HG03066 (cell line): Measurements from ENCODE around the gene RAB11FIP3.
"Not testable (repeated sequence)": the region's sequence is repeated elsewhere in the genome, so short reads cannot be mapped to it uniquely, and the experiment has no call there.

Experiments
- ATAC-seq: cut with Tn5 transposase; IDR thresholded peaks from one replicate; pipeline ENCODE4 v1.9.1; 2021; ENCODE audit warnings: low read depth; ENCODE audit not compliant: unreplicated experiment

RAB11FIP3 gene, protein sequence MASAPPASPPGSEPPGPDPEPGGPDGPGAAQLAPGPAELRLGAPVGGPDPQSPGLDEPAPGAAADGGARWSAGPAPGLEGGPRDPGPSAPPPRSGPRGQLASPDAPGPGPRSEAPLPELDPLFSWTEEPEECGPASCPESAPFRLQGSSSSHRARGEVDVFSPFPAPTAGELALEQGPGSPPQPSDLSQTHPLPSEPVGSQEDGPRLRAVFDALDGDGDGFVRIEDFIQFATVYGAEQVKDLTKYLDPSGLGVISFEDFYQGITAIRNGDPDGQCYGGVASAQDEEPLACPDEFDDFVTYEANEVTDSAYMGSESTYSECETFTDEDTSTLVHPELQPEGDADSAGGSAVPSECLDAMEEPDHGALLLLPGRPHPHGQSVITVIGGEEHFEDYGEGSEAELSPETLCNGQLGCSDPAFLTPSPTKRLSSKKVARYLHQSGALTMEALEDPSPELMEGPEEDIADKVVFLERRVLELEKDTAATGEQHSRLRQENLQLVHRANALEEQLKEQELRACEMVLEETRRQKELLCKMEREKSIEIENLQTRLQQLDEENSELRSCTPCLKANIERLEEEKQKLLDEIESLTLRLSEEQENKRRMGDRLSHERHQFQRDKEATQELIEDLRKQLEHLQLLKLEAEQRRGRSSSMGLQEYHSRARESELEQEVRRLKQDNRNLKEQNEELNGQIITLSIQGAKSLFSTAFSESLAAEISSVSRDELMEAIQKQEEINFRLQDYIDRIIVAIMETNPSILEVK

DNA sequence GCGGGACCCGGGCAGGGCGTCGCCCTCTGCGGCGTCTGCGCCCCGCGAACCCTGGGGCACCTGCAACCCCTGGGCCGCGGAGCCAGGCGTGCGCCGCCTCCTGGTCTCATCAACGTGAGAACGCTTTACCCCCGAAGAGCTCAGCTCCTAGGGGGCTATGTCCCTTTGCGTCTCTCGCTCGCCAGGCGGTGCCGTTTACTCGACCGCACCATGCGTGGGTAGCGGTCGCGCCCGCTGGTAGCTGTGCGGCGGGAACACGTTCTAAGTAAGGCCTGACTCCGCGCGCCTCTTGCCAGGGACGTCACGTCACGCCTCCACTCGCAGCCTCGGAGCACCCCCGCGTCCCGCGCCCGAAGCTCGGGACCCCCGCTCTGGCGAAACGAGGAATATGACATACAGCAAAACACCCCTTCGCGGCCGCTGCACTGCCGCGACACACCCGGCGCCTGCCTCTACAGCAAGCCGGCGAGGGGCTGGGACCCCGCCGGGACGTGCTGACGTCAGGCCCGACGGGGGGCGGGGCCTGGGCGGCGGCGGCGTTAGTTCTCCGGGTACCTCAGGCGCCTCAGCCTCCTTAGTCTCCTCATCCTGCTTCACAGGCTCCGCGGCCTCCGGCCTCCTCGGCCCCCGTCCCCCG, at the start of gene RAB11FIP3:
Gene RAB11FIP3, plus strand, starts transcription at position 568 of the 637 bp plus-strand sequence. CDS start 358 bp downstream, outside the sequence.
- ATAC-seq = peak; percentile 83

DNA sequence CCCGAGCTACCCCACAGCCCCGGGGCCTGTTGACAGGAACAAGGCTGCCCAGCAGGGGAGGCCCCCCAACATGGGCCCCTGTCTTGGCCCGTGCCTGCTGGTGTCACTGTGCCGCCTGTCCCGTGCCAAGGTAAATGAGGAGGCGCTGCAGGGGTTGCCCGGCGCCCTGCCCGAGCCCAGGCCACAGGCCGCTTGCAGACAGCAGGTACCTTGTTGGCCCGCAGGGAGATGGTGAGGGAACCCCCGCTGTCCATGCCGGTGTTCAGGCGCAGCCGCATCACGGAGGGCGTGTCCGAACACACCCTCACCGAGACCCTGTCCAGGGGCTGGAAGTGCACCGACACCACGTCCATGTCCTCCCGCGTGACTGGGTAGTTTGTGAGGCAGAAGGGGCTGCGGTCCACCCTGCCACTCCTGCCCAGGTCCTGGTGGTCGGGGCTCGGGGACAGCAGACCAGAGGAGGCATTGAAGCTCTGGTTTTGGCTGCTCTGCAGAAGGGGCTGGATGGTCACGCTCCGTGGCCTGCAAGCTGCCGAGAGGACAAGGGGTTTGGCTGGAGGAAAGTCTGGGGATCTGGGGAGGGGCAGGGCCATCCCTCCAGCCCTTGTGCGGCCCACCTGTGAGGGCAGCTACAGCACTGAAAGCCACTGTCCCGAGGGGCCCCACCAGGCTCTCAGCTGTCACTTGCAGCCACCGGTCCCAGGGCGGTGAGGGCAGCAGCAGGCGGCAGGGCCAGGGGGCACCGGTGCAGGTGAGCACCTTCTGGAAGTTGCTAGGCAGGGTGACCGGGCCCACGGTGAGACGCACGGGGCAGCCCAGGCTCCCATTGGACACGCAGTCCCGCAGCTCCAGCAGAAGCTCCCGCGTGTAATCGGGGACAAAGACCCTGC, 49.3 kb upstream of the RAB11FIP3 start:
- no peak for ATAC-seq

DNA sequence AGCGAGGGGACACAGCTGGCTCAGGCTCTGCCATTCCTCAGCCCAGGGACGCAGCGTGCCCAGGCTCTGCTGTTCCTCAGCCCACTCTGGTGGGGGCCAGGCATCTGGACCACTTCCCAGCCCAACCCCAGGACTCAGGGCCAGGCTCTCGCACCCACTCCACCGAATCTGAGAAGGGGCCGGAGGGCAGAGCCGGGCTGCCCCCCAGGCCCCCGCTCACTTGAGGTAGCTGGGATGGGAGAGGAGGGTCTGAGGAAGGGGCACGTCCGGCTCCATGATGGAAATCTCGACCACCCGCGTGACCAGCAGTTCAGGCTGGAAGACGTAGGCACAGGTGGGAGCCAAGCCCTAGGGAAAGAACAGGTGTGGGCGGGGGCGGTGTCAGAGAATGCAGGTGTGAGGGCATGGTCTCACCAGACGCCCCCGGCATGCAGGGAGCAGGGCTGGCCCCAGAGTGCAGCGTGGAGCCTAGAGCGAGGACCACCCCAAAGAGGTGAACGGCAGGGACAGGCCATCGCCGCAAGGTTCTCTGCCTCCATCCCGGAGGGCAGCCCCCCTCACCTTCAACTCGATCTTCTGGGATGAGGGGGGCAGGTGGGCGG, 48.5 kb upstream of the RAB11FIP3 start:
- no peak for ATAC-seq

DNA sequence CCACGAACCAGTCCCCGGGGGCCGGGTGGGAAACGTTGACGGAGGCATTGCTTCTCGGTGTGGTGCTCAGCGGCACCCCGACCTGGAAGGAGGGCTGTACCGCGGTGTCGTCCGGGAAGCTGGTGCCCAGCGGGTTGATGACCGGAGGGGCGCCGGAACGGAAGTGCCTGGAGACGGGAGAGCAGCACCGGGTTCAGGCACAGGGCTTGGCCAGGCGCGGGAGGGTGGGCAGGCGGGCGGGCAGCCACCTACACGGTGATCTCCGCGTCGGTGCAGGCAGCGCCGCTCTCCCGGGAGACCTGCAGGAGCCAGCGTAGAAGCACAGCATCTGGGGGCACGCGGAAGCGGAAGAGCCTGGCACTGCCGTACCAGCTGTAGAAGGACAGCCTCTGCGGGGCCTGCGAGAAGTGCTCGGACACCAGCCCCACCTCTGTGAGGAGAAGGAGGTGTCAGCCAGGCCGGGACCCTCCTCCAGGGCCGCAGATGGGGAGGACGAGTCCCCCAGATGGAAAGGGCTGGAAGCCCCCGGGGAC, 48.0 kb upstream of the RAB11FIP3 start:
- no peak for ATAC-seq

DNA sequence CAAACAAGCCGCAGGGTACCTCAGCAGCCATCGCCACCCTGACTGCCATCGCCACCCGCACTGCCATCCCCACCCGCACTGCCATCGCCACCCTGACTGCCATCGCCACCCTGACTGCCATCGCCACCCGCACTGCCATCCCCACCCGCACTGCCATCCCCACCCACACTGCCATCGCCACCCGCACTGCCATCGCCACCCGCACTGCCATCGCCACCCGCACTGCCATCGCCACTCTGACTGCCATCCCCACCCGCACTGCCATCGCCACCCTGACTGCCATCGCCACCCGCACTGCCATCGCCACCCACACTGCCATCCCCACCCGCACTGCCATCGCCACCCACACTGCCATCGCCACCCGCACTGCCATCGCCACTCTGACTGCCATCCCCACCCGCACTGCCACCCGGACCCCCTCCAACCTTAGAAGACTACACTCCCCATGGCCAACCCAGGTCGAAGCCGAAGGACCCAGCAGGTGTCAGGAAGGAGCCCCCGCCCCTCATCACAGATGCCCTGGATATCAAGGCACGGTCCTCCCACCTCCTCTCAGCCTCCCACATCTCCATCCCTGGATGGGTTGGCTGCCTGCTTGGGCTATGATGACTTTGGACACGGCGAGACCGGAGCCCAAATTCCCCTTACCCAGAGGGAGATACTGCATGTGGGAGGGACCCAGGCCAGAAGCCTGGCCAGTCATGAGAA, 47.2 kb upstream of the RAB11FIP3 start:
- ATAC-seq = not testable (repeated sequence)

DNA sequence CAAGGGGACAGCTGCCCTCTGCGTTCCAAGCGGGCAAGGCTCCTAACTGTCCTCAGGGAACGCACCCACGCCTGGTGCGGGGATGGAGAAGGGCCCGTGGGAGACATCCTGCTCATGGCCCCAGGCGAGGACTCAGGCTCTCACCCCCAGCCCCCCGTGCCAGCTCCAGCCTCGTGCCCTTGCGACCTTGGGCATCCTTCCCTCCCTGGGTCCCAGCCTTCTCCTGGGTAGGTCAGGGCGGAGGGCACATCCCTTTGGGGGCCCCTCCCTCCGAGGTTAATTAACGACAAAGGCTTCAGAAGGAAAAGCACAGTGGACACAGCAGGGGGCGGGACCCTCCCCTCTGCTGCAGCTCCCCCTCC, 46.6 kb upstream of the RAB11FIP3 start:
- no peak for ATAC-seq

DNA sequence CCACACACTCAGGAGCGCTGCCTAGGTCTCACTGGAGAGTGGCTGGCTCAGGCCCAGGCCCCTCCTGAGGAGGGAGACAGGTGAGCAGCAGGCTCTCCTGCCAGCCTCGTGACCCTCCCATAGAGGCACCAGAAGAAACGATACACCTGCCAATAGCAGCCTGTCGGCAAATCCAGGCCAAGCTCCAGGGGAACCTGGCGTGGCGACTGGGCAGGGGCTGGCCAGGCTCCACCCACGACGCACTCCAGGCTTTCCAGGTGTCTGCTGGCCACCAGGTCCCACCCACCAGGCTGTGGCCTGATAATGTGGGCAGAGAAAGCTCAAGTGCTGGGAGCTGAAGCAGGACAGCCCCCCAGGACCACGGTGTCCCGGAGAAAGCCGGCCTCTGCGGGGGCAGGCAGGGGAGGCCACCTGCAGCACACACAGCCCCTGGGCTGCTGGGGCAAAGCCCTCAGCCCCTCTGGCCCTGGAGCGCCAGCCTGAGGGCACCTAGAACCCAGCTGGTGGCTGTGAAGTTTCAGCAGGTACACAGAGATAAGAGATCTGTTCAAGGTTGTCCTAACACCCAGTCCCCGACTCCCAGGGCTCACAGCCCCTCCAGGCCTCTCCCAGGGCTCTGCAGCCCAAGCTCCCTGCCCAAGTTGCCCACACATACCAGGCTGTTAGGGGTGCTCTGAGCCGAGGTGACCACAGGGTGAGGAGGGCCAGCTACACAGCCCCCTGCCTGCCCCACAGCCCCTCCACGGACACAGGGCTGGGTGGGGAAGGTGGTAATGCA, 46.1 kb upstream of the RAB11FIP3 start:
- no peak for ATAC-seq

DNA sequence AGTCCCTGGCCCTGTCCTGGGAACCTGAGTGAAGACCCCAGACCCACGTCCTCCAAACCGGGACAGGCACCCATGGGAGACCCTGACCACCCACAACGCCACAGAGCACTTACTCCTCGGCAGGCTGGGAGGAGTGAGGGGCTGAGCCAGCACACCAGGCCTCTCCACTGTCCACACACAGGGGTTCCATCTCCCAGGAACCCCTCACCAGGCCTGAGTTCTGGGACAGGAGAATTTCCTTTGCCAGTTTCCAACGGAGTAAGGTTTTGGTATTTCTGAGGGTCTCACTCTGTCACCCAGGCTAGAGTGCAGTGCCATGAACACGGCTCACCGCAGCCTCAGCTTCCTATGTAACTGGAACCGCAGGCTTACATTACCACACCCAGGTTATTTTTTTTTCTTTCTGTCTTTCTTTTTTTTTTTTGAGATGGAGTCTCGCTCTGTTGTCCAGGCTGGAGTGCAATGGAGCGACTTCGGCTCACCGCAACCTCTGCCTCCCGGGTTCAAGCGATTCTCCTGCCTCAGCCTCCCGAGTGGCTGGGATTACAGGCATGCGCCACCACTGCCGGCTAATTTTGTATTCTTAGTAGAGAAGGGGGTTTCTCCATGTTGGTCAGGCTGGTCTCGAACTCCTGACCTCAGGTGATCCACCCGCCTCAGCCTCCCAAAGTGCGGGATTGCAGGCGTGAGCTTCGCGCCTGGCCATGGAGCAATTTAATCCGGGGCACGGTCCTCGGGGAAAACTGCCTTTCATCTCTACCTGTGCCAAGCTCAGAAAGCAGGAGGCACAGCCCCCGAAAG, 45.3 kb upstream of the RAB11FIP3 start:
- ATAC-seq = no peak

DNA sequence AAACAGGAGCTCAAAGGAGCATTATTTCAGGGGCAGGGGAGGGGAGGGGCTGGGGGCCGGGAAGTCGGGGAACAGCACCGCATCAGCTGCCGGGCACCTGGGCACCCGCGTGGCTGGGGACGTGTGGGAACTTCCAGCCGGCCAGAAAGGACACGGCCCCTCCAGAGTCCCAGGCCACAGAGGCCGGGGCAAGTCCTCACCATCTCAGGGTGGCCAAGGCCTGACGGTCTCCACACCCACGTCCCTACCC, 44.8 kb upstream of the RAB11FIP3 start:
- no peak for ATAC-seq

DNA sequence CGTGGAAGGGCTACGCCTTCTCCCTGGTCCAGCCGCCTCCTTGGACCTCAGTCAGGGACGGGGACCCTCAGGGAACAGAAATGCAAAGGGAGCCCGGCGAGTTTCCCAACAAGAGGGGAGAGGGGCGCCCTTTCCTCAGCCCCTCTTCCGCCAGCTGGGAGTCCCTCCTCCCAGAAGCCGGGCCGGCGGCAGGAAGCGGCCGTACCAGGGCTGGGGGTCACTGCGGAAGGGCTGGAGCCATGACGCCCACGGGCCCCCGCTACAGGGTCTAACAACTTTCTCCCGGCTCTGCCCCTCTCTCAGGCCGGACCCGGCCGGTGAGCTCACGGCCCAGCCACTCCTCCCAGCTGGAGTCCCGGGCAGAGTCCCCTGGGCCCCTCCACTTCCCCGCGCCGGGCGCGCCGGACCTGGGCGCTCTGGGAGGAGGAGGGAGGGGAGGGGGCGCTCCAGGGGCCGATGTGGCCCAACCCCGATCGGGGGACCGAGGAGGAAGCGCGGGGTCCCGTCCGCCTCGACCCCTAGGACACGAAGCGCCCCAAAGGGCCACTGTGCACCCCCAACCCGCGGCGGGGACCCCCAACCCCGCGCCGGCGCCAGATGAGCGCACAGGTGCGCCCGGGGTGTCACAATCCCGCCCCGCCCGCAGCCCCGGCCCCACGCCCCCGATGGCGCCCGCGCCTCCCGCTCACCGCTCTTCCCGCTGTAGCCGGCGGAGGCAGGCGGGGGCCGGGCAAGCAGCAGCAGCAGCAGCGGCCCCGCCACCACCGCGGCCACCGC, 44.2 kb upstream of the RAB11FIP3 start:
- peak; percentile 28 for ATAC-seq

DNA sequence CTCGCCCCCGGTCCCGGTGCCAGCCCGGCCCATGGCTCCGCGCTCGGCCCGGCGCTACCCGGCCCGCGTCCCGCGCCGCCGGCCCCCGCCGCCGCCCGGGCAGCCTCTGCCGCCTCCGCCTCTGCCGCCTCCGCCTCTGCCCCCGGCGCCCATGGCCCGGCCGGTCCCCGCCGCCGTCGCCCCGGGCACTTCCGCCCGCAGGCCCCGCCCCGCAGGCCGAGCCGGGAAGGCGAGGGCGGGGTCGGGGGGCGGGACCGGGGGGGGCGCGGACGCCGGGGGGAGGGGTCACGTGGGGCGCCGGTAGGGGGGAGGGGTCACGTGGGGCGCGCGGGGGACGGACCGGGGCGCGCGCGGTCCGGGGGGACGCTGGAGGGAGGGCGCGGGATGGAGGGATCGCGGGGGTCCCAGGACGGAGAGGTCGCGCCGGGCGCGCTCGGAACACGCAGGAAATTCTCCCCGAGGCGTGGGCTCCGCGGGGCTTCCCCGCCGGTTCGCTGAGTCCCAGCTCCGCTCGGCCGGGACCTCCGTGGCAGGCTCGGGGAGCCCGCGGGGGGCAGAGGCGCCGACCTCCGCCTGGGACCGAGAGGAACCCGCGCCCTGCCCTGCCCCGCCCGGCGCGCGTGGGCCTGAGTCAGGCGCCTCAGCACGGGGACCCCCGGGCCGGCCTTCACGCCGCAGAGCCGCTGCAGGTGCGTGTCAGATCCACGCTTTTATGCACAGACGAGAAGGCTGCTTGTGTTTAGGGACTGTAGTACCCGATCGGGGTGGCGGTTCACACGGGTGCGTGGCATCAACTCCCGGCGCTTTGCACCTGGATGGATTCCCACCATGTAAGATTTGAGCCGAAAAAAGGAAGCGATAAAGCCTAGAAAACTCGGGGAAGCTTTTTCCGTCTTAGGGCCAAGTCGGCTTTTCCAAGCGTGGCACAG, 43.4 kb upstream of the RAB11FIP3 start, which contains the start of gene PGAP6:
Gene PGAP6, minus strand, starts transcription at position 190 of the 929 bp plus-strand sequence. Its CDS starts 157 bp downstream, at position 33.
- peak; percentile 52 for ATAC-seq

DNA sequence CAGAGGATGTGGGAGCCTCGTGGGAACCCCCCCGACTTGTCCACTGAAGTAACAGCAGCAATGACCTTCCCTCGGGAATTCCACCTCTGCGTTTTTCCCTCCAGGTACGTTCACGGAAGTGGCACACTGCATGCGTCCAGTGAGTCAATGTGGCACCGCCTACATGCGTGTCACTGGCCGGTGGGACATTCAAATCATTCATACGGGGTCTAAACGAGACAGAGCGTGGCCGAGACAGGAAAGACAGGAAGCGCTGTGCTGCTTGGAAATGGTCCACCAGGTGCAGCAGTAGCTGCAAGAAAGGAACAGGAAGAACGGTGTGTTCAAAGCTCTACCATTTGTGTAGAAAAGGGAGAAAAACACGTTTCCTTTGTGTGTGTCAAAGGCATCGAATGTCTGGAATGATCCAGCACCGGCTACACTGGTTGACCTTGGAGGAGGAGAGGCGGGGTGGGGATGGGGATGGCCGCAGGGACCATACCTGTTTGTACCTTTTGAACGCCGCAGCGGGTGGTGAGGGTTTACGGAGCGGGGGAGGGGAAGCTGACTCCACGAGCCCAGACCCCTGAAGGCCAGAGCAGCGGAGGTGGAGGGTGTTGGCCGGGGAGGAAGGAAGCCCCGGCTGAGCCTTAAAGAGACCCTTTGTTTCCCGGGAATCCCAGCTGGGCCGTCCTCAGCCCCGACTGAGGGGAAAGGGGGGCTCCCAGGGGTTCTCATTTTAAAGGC, 42.0 kb upstream of the RAB11FIP3 start:
- ATAC-seq = no peak

DNA sequence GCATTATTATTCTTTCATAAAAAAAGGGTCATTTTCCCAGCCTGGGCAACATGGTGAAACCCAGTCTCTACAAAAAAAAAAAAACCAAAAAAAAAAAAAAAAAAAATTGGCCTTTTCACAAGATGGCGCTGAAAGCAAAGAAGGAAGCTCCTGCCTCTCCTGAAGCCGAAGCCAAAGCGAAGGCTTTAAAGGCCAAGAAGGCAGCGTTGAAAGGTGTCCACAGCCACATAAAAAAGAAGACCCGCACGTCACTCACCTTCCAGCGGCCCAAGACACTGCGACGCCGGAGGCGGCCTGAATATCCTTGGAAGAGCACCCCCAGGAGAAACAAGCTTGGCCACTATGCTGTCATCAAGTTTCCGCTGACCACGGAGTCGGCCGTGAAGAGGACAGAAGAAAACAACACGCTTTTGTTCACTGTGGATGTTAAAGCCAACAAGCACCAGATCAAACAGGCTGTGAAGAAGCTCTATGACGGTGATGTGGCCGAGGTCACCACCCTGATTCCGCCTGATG, 38.8 kb upstream of the RAB11FIP3 start:
- ATAC-seq = no peak

DNA sequence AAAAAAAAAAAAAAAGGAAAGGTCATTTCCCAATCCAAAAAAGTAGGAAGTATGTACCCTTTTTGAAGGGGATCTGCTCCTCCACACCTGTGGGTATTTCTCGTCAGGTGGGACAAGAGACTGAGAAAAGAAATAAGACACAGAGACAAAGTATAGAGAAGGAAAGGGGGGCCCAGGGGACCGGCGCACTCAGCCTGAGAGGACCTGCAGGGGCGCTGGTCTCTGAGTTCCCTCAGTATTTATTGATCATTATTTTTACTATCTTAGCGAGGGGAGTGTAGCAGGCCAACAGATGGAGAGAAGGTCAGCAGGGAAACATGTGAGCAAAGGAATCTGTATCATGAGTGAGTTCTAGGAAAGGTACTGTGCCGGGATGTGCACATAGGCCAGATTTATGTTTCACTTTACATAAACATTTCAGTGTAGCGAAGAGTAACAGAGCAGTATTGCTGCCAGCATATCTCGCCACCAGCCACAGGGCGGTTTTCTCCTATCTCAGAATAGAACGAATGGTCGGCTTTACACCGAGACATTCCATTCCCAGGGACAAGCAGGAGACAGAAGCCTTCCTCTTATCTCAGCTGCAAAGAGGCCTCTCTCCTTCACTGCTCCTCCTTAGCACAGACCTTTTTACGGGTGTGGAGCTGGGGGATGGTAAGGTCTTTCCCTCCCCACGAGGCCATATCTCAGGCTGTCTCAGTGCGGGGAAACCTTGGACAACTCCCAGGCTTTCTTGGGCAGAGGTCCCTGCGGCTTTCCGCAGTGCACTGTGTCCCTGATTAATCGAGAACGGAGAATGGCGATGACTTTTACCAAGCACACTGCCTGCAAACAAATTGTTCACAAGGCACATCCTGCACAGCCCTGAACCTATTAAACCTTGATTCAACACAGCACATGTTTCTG, 37.4 kb upstream of the RAB11FIP3 start:
- ATAC-seq = not testable (repeated sequence)
